SK-N-MC (cell line): ENCODE data around the gene LPAR3.

Experiments
- EZH2 ChIP-seq: fragments of 200-600 bp; sonication (generic); IDR thresholded peaks from one replicate; pipeline ENCODE4 v1.6.1; 2017; ENCODE audit warnings: antibody characterized with exemption
- FOXP2 ChIP-seq: optimal IDR thresholded peaks from 2 replicates; pipeline ENCODE3; 2011; ENCODE audit warnings: mild to moderate bottlenecking, moderate library complexity; ENCODE audit not compliant: insufficient read depth; ENCODE audit errors: extremely low read length, control extremely low read depth
- POLR2AphosphoS5 ChIP-seq: IDR thresholded peaks from 2 replicates; pipeline ENCODE4 v1.6.1; 2012; ENCODE audit warnings: mild to moderate bottlenecking, low read depth, low read length, borderline replicate concordance

DNA sequence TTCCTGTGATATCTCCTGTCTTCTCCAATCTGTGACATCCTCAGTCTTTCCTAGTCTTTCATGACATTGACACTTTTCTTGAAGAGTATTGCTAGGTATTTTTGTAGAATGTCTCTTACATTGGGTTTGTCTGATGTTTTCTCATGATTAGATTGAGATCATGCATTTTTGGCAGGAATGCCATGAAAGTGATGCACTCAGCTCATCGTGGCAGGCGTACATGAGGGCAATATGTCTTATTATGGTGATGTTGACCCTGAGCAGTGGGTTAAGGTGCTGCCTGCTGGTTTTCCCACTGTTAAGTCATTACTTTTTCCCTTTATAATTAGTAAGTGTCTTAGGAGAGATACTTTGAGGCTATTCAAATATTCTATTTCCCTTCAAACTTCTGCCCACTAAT, 122.5 kb downstream of the LPAR3 start:
- no peak for TF ChIP-seq EZH2
- no peak for TF ChIP-seq POLR2AphosphoS5
- TF ChIP-seq FOXP2, result no peak
